ENCODE results near the gene FPR1.

DNA sequence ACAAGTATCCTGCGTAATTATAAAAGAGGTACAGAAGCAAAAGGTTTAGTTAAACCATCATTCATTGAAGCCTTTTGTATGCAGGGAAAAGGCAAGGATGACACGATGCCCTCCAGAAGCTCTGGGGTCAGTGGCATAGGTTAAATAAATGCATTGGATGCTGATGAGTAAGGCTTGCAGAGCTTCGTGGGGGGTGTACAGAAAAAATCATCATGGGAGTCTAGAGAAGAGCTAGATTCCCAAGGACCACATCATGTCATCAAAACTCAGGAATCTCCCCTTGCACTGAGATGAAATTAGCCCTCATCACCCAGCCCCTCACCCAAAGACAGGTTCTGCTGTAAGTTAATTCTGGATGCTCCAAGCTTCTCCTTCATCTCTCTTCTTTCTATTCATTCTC is 8.3 kb downstream of the FPR1 start:
- TF ChIP-seq GATA2 (IDR thresholded peaks at IDR 0.05; ENCODE audit: low read depth, low read length) (no peak), GATA3 (IDR thresholded peaks at IDR 0.05; ENCODE audit: low read depth, low read length) (no peak)

Measured in SH-SY5Y (cell line).